ENCODE measurements around the gene FBXW9.

- TF ChIP-seq CTCF (IDR thresholded peaks at IDR 0.05) (no peak), POLR2A (IDR thresholded peaks at IDR 0.05) (no peak), EP300 (IDR thresholded peaks at IDR 0.05) (no peak)
Observed at GRCh38 chr19:12730064-12730463, 33.6 kb upstream of the FBXW9 start.
